Measurements from ENCODE around the gene SYT2.
"Not testable (repeated sequence)": the region's sequence is repeated elsewhere in the genome, so short reads cannot be mapped to it uniquely, and the experiment has no call there.

The SYT2 gene

GRCh38 chr1:202745323-202745888 is 35.2 kb upstream of the SYT2 start:
- TF ChIP-seq CTCF (IDR thresholded peaks at IDR 0.05; ENCODE audit: borderline replicate concordance, insufficient read depth, low read depth, low read length), result no peak
- H3K4me3 ChIP-seq (ENCODE audit: low read depth, low read length), result no peak overlapping the region

- H3K4me3 ChIP-seq (ENCODE audit: low read depth, low read length), result not testable (repeated sequence)
These were observed 34.5 kb upstream of the SYT2 start for GRCh38 chr1:202744770-202745169.

- no peak for TF ChIP-seq CTCF (IDR thresholded peaks at IDR 0.05; ENCODE audit: borderline replicate concordance, insufficient read depth, low read depth, low read length)
- H3K4me3 ChIP-seq (ENCODE audit: low read depth, low read length), result no peak overlapping the region
These were observed 32.2 kb upstream of the SYT2 start for GRCh38 chr1:202742496-202742895.

- no peak for TF ChIP-seq CTCF (IDR thresholded peaks at IDR 0.05; ENCODE audit: borderline replicate concordance, insufficient read depth, low read depth, low read length)
- H3K4me3 ChIP-seq (ENCODE audit: low read depth, low read length), result no peak overlapping the region
These were observed 23.0 kb upstream of the SYT2 start for GRCh38 chr1:202733251-202733650.

- no peak for TF ChIP-seq CTCF (IDR thresholded peaks at IDR 0.05; ENCODE audit: borderline replicate concordance, insufficient read depth, low read depth, low read length)
- H3K4me3 ChIP-seq (ENCODE audit: low read depth, low read length), result no peak overlapping the region
These were observed 18.7 kb upstream of the SYT2 start for GRCh38 chr1:202728951-202729350.

- TF ChIP-seq CTCF (IDR thresholded peaks at IDR 0.05; ENCODE audit: borderline replicate concordance, insufficient read depth, low read depth, low read length), result no peak
- no peak overlapping the region for H3K4me3 ChIP-seq (ENCODE audit: low read depth, low read length)
These were observed 15.3 kb upstream of the SYT2 start for GRCh38 chr1:202725526-202725925.

- TF ChIP-seq CTCF (IDR thresholded peaks at IDR 0.05; ENCODE audit: borderline replicate concordance, insufficient read depth, low read depth, low read length), result no peak
- no peak overlapping the region for H3K4me3 ChIP-seq (ENCODE audit: low read depth, low read length)
These were observed 13.5 kb upstream of the SYT2 start for GRCh38 chr1:202723708-202724107.

- not testable (repeated sequence) for H3K4me3 ChIP-seq (ENCODE audit: low read depth, low read length)
These were observed 12.8 kb upstream of the SYT2 start for GRCh38 chr1:202723046-202723445.

All from GM12875 (cell line).